SK-N-SH (cell line): ENCODE results near the gene ENTPD2. TPM values are rescaled to one million over a fixed set of nuclear protein-coding genes. Genes with fewer than 3 reads are reported as not detected.

Experiments
- CTCF ChIA-PET: fragments of 300-600, 350-600 bp; formaldehyde crosslinking; extraction: SDS; loops from one replicate; lab custom pipeline; 2021; lab: Yijun Ruan, JAX
- POLR2A ChIA-PET: fragments of 350-600 bp; sonication (Branson Sonifier 250); formaldehyde crosslinking; extraction: SDS; loops from one replicate; lab custom pipeline; 2020; ENCODE audit warnings: antibody characterized with exemption, inconsistent platforms; lab: Yijun Ruan, JAX
- DNase-seq: peaks from one replicate; pipeline ENCODE4 v3.0.0; 2012
- H2AFZ ChIP-seq: fragments of 200-600 bp; sonication (generic); 2 replicates; pipeline ENCODE4 v1.8.1; 2016; ENCODE audit warnings: antibody characterized with exemption, mild to moderate bottlenecking, low read depth
- H3F3A ChIP-seq: fragments of 200-600 bp; sonication (generic); replicated peaks from 2 replicates; pipeline ENCODE3; 2016; ENCODE audit warnings: antibody characterized with exemption, mild to moderate bottlenecking; ENCODE audit not compliant: insufficient read depth
- H3K27ac ChIP-seq, 2 experiments: fragments of 200-500 bp in 1 of 2; fragments of 200-600 bp in 1 of 2; sonication (Bioruptor generic) in 1 of 2; sonication (generic), shearing (Covaris generic) in 1 of 2; 2 replicates each; pipeline versions ENCODE4 v1.5.1 to v1.6.1; 2014 to 2016; ENCODE audit warnings: low read depth in 2 of 2, inconsistent platforms in 1 of 2, low read length in 1 of 2, mild to moderate bottlenecking in 1 of 2, mixed read lengths in 1 of 2
- H3K27me3 ChIP-seq: fragments of 200-600 bp; sonication (generic), shearing (Covaris generic); 2 replicates; pipeline ENCODE4 v1.6.1; 2016; ENCODE audit warnings: mixed run types; ENCODE audit not compliant: insufficient read depth
- H3K36me3 ChIP-seq, 2 experiments: fragments of 200-500 bp in 1 of 2; fragments of 200-600 bp in 1 of 2; sonication (Bioruptor generic) in 1 of 2; sonication (generic) in 1 of 2; replicated peaks in 1 of 2; 2 replicates each; pipeline versions ENCODE3 to v1.5.1; 2014 to 2016; ENCODE audit warnings: low read length in 1 of 2, mild to moderate bottlenecking in 1 of 2; ENCODE audit not compliant: insufficient read depth in 2 of 2, control insufficient read depth in 1 of 2
- H3K4me1 ChIP-seq, 2 experiments: fragments of 200-500 bp in 1 of 2; fragments of 200-600 bp in 1 of 2; sonication (Bioruptor generic) in 1 of 2; sonication (generic), shearing (Covaris generic) in 1 of 2; 2 replicates each; pipeline versions ENCODE4 v1.5.1 to v1.6.1; 2014 to 2016; ENCODE audit warnings: low read depth in 1 of 2, low read length in 1 of 2, mixed run types in 1 of 2; ENCODE audit not compliant: insufficient read depth in 2 of 2, control insufficient read depth in 1 of 2
- H3K4me2 ChIP-seq: fragments of 200-600 bp; sonication (generic), shearing (Covaris generic); 2 replicates; pipeline ENCODE4 v1.6.1; 2017; ENCODE audit warnings: mixed run types
- H3K4me3 ChIP-seq, 2 experiments: fragments of 200-500 bp in 1 of 2; fragments of 200-600 bp in 1 of 2; sonication (Bioruptor generic) in 1 of 2; sonication (generic), shearing (Covaris generic) in 1 of 2; 2 replicates each; pipeline versions ENCODE4 v1.5.1 to v1.8.1; 2014 to 2016; ENCODE audit warnings: low read depth in 2 of 2, inconsistent platforms in 1 of 2, low read length in 1 of 2, mild to moderate bottlenecking in 1 of 2, mixed read lengths in 1 of 2, moderate library complexity in 1 of 2
- H3K79me2 ChIP-seq: fragments of 200-600 bp; sonication (generic); 2 replicates; pipeline ENCODE4 v1.8.1; 2017; ENCODE audit warnings: mild to moderate bottlenecking; ENCODE audit not compliant: insufficient read depth
- H3K9ac ChIP-seq: fragments of 200-600 bp; sonication (generic); 2 replicates; pipeline ENCODE4 v1.6.1; 2017; ENCODE audit warnings: mixed run types
- H3K9me2 ChIP-seq: fragments of 200-600 bp; sonication (generic); 2 replicates; pipeline ENCODE4 v1.6.1; 2017; ENCODE audit warnings: mixed run types
- H3K9me3 ChIP-seq: fragments of 200-600 bp; sonication (generic); 2 replicates; pipeline ENCODE4 v1.6.1; 2017; ENCODE audit warnings: mixed run types, mild to moderate bottlenecking, moderate library complexity
- H4K20me1 ChIP-seq: fragments of 200-600 bp; sonication (generic); 2 replicates; pipeline ENCODE4 v1.6.1; 2017; ENCODE audit warnings: mild to moderate bottlenecking, mixed run types; ENCODE audit not compliant: insufficient read depth
- CTCF ChIP-seq: fragments of 200-600 bp; sonication (generic); IDR thresholded peaks from 2 replicates; pipeline ENCODE4 v1.6.1; 2017; ENCODE audit warnings: antibody characterized with exemption, mild to moderate bottlenecking, moderate library complexity
- FOXJ3 ChIP-seq: sonication (generic); formaldehyde crosslinking; IDR thresholded peaks from 2 replicates; pipeline ENCODE4 v1.5.1; 2020; ENCODE audit warnings: mild to moderate bottlenecking, missing genetic modification reagents
- FOXM1 ChIP-seq: IDR thresholded peaks from 2 replicates; pipeline ENCODE4 v1.4.0; 2012; ENCODE audit warnings: low read depth, mild to moderate bottlenecking
- JUND ChIP-seq: IDR thresholded peaks from 2 replicates; pipeline ENCODE4 v1.4.0; 2012
- MAX ChIP-seq: IDR thresholded peaks from 2 replicates; pipeline ENCODE4 v1.4.0; 2012; ENCODE audit warnings: low read depth
- MEF2A ChIP-seq: IDR thresholded peaks from 2 replicates; pipeline ENCODE4 v1.4.0; 2012; ENCODE audit warnings: low read depth, borderline replicate concordance
- POLR2AphosphoS5 ChIP-seq: IDR thresholded peaks from 2 replicates; pipeline ENCODE4 v1.6.1; 2012; ENCODE audit warnings: low read depth, low read length
- RAD21 ChIP-seq: IDR thresholded peaks from 2 replicates; pipeline ENCODE4 v1.6.1; 2012; ENCODE audit warnings: mild to moderate bottlenecking, low read length
- SMC3 ChIP-seq: IDR thresholded peaks from 2 replicates; pipeline ENCODE4 v1.6.1; 2012; ENCODE audit warnings: low read depth, low read length, improper control_type of control experiment
- TCF12 ChIP-seq: IDR thresholded peaks from 2 replicates; pipeline ENCODE4 v1.4.0; 2012
- ZBTB33 ChIP-seq: IDR thresholded peaks from 2 replicates; pipeline ENCODE4 v1.4.0; 2012; ENCODE audit warnings: low read depth, borderline replicate concordance
- WGBS: methylation state at CpG from one replicate; pipeline ENCODE4 v1.1.6; 2017; ENCODE audit warnings: low lambda C conversion rate; 5-methylcytosine and 5-hydroxymethylcytosine counted together
- polyA plus RNA-seq, 3 experiments: library from polyadenylated mRNA; depleted of rRNA; stranded (reverse); fragments of >200 nt; gene quantifications; 2 replicates each; pipeline ENCODE4 v1.2.3, GENCODE V29; 2012

ENTPD2 gene
- polyA plus RNA-seq, 1 of the 3 experiments (the other 2 are of a cell fraction), result not detected

GRCh38 chr9:137050570-137050969 is 3.3 kb downstream of the ENTPD2 start:
- DNase-seq, result no peak
- H3K9ac ChIP-seq, result no peak overlapping the region
- no peak overlapping the region for H3K27ac ChIP-seq
- H3K4me3 ChIP-seq, result no peak overlapping the region
- H2AFZ ChIP-seq, result no peak overlapping the region
- H3K79me2 ChIP-seq, result no peaks in the 10 kb centered on the region
- H3F3A ChIP-seq, result peaks cover 3% of the 10 kb centered on the region
- ChIA-PET POLR2A (no interaction called here), CTCF (interaction anchor here (5.4 to 19.8 kb wide), 2 partner anchors 15 to 22 kb away, joined by 107 to 803 read pairs; partner anchors contain the start of genes ABCA2, FUT7 and SAPCD2)
- WGBS, result 65% methylated on average over 4 of the region's 5 CpGs
- H3K9me3 ChIP-seq, result no peaks in the 10 kb centered on the region
- H3K9me2 ChIP-seq, result no peaks in the 10 kb centered on the region
- H3K4me1 ChIP-seq, result peaks cover 0 to 24% of the 10 kb centered on the region in 2 experiments; a peak in 1 of 4 replicates
- peaks cover 4% of the 10 kb centered on the region; the same call in 1 of the 2 replicates for H4K20me1 ChIP-seq
- TF ChIP-seq FOXJ3, result no peak
- H3K36me3 ChIP-seq, result no peaks in the 10 kb centered on the region
- H3K27me3 ChIP-seq, result 0 out of 2 replicates have a peak, but pooled peaks cover 5% of the 10 kb centered on the region
- H3K4me2 ChIP-seq, result no peak overlapping the region

DNA sequence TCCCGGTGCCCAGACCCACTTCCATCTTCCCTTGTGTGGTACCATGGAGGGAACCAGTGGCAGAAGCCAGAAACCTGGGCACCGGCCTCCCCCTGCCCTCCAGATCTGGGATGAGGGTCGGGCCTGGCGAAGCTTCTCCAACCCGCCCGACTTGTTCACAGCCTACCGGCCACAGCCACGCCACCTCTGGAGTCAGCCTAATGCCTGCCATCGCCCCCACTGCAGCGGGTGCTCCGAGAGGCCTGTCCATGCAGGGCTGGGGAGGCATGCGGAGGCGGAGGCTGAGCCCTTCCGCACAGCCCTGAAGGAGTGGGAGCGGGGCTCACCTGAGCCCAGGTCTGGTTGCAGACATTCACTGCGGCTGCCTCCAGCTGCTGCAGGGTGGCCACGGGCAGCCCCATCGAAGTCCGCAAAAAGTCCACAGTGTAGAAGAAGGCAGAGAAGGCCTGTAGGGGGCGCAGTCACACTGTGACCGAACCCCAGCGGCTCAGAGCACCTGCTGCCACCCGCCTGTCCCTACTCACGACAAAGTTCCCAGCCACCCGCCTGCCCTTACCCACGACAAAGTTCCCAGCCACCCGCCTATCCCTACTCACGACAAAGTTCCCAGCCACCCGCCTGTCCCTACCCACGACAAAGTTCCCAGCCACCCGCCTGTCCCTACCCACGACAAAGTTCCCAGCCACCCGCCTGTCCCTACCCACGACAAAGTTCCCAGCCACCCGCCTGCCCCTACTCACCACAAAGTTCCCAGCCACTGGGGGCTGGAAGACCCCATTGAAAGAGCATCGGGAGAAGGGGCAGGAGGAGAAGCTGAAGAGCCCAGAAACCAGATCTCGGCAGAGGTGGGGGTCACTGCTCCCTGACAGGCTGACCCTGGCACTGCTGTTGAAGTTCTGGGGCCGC is 4.1 kb downstream of the ENTPD2 start:
- TF ChIP-seq SMC3 (peak; percentile 49; the same call in 1 of the 2 replicates), MEF2A (no peak), MAX (no peak), JUND (no peak), POLR2AphosphoS5 (no peak), CTCF (peak; percentile 59), ZBTB33 (no peak), TCF12 (no peak), RAD21 (peak; percentile 65), FOXM1 (no peak)

More for the DNA sequence above, 4.1 kb downstream of the ENTPD2 start:
- peaks cover 8% of the 10 kb centered on the region; the same call in 1 of the 2 replicates for H4K20me1 ChIP-seq
- H3K36me3 ChIP-seq, result no peaks in the 10 kb centered on the region
- H3K4me1 ChIP-seq, result peaks cover 3 to 20% of the 10 kb centered on the region in 2 experiments; a peak in 2 of 4 replicates
- H3K9me2 ChIP-seq, result no peaks in the 10 kb centered on the region
- no peak overlapping the region for H3K4me3 ChIP-seq
- no peak overlapping the region for H3K4me2 ChIP-seq
- H3K9ac ChIP-seq, result no peak overlapping the region
- H3K27me3 ChIP-seq, result 0 out of 2 replicates have a peak, but pooled peaks cover 5% of the 10 kb centered on the region
- no peak overlapping the region for H2AFZ ChIP-seq
- H3F3A ChIP-seq, result peaks cover 3% of the 10 kb centered on the region
- ChIA-PET POLR2A (no interaction called here), CTCF (interaction anchor here (0.6 to 19.8 kb wide), 27 partner anchors 9 to 263 kb away, joined by 3 to 803 read pairs (median 4); partner anchors contain the start of genes ABCA2, FUT7, LCN12 and MAN1B1)
- no peaks in the 10 kb centered on the region for H3K79me2 ChIP-seq
- DNase-seq, result peak; percentile 86
- no peak overlapping the region for H3K27ac ChIP-seq
- WGBS, result 42% methylated on average over 30 of the region's 38 CpGs
- no peaks in the 10 kb centered on the region for H3K9me3 ChIP-seq
